NCI-H82 treated with DMSO at 0.1 percent for 48 hours (cell line): Measurements from ENCODE around the gene USH2A.
A peak's percentile ranks its signal among the peaks of the same experiment; 100 is the strongest.
"Not testable (repeated sequence)": the region's sequence is repeated elsewhere in the genome, so short reads cannot be mapped to it uniquely, and the experiment has no call there.

Experiments
- DNase-seq: peaks from one replicate; lab custom pipeline; 2025; ENCODE audit not compliant: unreplicated experiment; lab: John Stamatoyannopoulos, UW

Gene USH2A

GRCh38 chr1:216416488-216416887 lies 6.8 kb downstream of the USH2A start:
- DNase-seq: no peak

- no peak for DNase-seq
Measured at GRCh38 chr1:216410026-216410425, 13.2 kb downstream of the USH2A start.

GRCh38 chr1:216390956-216391355 lies 32.3 kb downstream of the USH2A start:
- DNase-seq: no peak

GRCh38 chr1:216389774-216390173 lies 33.5 kb downstream of the USH2A start:
- DNase-seq: no peak

- no peak for DNase-seq
Measured at GRCh38 chr1:216388558-216388957, 34.7 kb downstream of the USH2A start.

- DNase-seq: no peak
Measured at GRCh38 chr1:216387782-216388181, 35.5 kb downstream of the USH2A start.

DNA sequence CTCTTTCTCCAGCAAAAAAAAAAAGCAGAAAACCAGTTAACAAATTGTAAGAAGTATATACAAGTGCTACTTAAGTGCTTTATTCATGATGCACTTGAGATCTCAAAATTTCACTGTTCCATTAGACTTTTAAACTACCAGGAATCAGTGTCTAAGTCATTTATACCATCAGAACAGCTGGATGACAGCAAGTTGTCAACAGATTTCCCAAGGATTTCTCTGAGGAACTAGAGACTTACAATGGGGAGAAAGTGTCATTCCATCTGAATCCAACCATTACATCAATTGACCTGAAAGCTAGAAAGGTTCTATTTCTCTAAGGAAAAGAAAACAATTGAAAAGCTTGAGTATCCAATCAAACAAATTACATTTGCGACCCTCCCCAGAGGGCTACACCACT lies 43.8 kb downstream of the USH2A start:
- DNase-seq: no peak

DNA sequence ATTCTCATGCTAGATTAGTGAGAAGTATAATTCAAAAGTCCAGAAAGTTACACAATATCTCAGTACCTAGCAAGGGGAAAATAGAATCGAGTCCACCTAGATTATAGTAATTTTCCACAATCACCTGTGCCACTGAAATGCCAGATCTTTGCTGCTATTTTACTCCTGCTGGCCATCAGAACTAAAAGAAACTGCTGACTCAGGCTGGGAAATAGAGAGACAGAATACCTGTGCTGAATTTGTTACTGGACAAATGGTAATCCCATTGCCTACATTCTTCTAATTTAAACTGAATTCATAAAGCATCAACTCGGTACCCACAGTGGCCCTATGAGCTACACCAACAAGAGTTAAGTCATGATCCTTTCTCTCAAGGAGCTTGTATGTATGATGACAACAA lies 55.0 kb downstream of the USH2A start:
- no peak for DNase-seq

DNA sequence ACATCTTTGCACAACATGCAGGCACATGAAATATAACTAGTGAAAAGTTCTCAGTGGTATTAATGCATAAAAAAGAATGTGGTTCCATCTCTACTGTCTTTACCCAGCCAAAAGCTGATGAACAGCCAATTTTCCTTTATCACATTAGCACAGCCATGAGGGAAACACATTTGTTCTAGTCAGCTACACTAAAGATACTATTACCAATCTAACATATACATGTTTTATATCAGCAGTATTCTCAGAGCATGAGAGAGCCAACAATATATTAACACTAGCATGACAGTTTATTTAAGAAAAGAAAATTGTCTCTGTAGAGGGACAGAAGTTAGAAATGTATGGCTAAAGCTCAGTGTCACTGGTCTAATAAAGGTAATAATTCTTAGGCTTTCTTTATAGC lies 56.3 kb downstream of the USH2A start:
- no peak for DNase-seq

GRCh38 chr1:216356945-216357344 lies 66.3 kb downstream of the USH2A start:
- no peak for DNase-seq

DNA sequence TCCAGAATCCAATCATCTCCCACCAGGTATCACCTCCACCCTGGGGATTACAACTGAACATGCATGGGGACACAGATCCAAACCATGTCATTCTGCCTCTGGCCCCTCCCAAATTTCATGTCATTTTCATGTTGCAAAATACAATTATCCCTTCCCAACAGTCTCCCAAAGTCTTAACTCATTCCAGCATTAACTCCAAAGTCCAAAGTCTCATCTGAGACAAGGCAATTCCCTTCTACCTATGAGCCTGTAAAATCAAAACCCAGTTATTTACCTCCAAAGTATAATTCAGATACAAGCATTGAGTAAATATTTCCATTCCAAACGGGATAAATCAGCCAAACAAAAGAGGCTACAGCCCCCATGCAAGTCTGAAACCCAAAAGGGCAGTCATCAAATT lies 73.1 kb downstream of the USH2A start:
- DNase-seq: no peak

GRCh38 chr1:216346526-216346925 lies 76.7 kb downstream of the USH2A start:
- no peak for DNase-seq

DNA sequence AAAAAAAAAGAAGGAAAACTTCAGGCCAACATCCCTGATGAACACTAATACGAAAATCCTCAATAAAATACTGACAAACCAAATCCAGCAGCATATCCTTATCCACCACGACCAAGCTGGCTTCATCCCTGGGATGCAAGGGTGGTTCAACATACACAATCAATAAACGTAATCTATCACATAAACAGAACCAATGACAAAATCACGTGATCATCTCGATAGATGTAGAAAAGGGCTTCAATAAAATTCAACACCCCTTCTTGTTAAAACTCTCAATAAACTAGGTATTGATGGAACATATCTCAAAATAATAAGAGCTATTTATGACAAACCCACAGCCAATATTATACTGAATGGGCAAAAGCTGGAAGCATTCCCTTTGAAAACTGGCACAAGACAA lies 82.7 kb downstream of the USH2A start:
- DNase-seq: not testable (repeated sequence)

GRCh38 chr1:216332462-216332861 lies 90.8 kb downstream of the USH2A start:
- no peak for DNase-seq

DNA sequence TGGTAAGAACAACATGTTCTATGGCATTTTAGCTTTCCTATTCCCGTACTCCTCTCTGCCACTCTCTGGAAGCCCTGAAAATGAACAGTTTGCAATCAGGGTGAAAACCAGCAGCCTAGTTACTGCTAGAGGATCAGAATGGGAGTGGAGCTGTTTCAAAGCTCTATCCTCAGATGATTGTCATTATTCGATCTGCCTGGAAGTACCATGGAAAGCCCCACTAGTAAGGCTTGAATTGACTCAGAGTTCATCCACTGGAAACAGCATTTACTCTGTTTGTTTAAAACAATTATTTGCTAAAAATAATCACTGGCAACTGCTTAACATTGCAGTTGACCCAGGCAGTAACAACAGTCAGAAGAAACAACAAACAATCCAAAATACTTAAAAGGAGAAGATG lies 91.2 kb downstream of the USH2A start:
- DNase-seq: no peak

GRCh38 chr1:216331211-216331610 lies 92.0 kb downstream of the USH2A start:
- no peak for DNase-seq

DNA sequence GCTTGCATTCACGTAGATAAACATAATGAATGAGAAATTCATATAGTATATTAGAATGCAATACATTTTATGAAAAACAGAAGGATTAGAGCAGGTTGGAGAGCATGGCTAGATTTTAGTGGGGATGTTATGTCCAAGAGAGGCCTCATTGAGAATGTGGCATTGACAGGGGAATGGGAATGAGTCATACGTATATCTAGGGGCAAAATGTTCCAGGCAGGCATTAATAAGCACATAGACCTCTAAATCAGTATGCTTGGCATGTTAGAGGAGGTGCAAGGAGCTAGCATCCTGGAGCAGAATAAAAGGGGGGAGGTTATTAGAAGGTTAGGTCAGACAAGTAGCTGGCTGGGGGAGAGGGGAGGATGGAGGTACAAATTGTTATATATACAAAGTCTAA lies 93.0 kb downstream of the USH2A start:
- DNase-seq: no peak

GRCh38 chr1:216325946-216326345 lies 97.3 kb downstream of the USH2A start:
- DNase-seq: no peak

GRCh38 chr1:216325336-216325735 lies 97.9 kb downstream of the USH2A start:
- no peak for DNase-seq

DNA sequence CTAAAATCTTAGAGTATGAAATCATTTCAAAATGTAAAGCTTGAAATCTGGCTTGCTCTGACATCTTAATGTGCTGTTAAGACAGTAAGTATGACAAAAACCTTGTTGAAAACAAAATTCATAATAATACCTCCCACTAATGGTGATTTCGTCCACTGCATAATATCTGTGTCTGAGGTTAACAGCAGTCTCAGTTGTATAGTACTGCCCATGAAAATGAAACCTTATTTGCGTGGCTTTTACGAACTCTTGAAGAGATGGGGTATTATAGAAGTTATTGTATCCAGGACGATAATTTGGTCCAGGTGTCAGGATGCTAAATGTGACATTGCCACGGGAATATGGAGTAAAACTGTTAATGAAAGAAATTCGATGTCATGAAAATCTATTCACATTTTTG lies 99.9 kb downstream of the USH2A start:
- DNase-seq: no peak

DNA sequence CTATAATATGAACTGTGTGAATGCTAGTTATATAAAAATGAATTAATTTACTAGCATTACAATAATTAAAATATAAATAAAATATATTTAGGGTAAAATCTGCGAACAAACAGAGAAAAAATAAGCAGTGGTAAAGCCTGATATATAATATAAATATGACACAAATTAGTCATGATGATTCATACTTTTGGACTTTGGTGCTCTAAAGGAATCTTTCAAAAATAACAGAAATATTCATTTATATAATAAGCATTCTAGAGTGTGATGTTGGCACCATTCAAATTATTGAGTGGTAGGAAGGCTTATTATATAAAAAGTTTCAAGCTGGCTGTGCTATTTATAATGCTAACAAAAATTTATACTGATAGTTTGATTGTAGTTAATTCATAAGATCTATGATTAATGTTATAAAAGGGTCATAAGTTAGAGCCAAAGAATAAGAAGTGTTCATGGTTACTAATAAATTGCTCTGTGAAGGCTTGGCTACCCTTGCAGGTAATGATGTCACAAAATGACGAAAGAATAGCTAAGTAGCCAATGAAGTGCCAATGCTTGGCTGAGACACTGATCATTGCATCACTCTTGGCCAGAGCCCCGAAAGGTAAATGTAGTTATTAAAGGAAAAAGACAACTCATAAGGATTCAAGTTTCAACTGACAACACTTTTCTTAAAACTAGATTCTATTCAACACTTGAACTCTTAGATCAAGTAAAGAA lies 108.7 kb downstream of the USH2A start:
- DNase-seq: no peak

GRCh38 chr1:216310776-216311175 lies 112.5 kb downstream of the USH2A start:
- peak; percentile 97 for DNase-seq

DNA sequence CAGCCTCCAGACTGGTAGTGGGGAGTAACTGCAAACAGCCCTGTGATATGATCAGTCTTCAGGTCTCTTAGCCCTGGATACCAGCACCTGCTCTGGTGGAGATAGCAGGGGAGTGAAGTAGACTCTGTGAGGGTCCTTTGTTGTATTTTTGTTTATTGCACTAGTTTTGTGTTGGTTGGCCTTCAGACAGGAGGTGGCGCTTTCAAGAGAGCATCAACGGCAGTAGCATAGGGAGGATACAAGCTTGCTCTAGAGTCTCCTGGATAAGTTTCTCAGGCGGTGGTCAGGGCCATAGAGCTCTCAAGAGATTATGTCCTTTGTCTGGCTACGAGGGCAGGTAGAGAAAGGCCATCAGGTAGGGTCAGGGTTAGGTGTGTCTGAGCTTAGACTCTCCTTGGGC lies 116.4 kb downstream of the USH2A start:
- DNase-seq: no peak
